Measurements from ENCODE around the gene ILDR2.

DNA sequence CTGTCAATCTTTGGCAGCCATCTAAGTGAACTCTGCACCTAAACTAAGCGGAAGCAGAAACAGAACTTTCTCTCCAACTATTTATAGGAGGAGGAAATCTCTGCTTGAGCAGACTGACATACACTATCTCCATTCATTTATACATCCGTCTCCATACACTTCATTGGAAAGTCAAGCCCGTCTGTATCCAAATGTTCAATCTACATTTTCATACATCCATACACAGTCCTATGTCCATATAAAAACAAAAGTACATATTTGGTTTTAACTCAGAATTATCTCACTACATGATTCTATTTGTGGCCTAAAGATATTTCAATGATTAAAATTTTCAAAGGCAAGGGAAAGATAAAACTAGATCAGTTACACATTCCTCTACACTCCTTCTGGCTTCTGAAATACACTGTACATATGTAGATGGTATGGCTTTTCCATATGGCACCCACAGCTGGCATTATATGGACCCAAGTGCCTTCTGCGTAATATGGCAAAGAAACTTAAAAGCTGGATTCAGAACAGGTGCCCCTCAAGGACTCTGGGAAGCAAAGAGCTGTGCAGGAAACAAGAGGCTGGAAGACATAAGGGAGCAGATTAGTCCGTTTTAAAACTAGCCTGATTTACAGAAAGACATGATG lies 35.5 kb downstream of the ILDR2 start:
- TF ChIP-seq EZH2 (IDR thresholded peaks at IDR 0.05; ENCODE audit: insufficient read depth, poor library complexity, severe bottlenecking) (no peak), EZH2phosphoT487 (IDR thresholded peaks at IDR 0.05; ENCODE audit: insufficient read depth, low read depth) (no peak)

Data from GM23248 (cell line).